AG09309 (cell line): ENCODE measurements around the gene PLCB2.

ENCODE experiments used
- DNase-seq: peaks from one replicate; pipeline ENCODE4 v3.0.0-alpha.2; 2010; ENCODE audit warnings: low read depth
- H3K4me3 ChIP-seq: 2 replicates; pipeline ENCODE4 v1.5.1; 2011; ENCODE audit warnings: mild to moderate bottlenecking, low read depth, low read length, moderate library complexity; ENCODE audit not compliant: control insufficient read depth
- TF ChIP-seq, protein P1 (sequence below): IDR thresholded peaks from 2 replicates; pipeline ENCODE4 v1.5.1; 2011; ENCODE audit warnings: mild to moderate bottlenecking, low read depth, low read length, inconsistent platforms; ENCODE audit not compliant: insufficient read depth, control insufficient read depth; ENCODE audit errors: missing control alignments

PLCB2 gene

DNA sequence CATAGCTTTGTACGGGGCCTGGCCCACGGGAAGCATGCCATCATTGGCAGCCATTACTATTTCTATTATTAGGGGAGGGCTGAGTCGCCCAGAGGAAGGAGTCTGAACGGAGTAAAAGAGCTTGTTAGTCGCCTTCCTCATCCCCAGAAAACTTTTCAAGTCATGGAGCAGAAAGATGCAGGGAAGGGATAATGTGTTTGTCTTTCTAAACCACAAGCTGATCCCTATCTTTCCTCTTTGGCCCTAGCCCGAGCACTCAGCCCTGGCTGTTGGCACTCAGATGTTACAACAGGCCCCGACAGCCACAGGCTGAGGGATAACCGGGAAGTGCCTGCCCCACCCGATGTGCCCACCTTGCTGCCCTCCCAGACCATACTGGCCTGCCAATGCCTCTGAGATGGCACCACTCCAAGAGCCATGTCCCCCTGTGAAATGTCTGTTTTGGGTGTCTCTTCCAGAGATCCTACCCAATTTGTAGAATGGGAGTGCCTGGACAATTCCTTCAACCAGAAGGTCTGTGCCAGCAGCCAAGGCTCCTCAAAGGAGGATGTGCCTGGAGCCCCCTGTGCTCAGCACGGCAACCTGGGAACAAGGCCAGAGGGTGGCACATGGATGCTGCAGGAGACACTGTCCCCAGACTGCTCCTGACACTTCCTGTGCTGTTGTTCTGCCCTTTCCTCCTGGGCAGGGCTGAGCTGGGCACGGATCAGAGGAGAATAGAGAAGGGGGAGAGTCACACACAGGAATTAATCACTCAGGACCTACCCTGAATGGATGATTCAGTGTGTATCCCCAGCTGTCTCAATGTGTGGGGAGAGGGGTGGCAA, 58.0 kb downstream of the PLCB2 start:
- DNase-seq, result no peak
- no peak overlapping the region for H3K4me3 ChIP-seq
- TF ChIP-seq, protein P1, sequence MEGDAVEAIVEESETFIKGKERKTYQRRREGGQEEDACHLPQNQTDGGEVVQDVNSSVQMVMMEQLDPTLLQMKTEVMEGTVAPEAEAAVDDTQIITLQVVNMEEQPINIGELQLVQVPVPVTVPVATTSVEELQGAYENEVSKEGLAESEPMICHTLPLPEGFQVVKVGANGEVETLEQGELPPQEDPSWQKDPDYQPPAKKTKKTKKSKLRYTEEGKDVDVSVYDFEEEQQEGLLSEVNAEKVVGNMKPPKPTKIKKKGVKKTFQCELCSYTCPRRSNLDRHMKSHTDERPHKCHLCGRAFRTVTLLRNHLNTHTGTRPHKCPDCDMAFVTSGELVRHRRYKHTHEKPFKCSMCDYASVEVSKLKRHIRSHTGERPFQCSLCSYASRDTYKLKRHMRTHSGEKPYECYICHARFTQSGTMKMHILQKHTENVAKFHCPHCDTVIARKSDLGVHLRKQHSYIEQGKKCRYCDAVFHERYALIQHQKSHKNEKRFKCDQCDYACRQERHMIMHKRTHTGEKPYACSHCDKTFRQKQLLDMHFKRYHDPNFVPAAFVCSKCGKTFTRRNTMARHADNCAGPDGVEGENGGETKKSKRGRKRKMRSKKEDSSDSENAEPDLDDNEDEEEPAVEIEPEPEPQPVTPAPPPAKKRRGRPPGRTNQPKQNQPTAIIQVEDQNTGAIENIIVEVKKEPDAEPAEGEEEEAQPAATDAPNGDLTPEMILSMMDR, result no peak

- no peak for DNase-seq
- TF ChIP-seq, protein P1, result no peak
- no peak overlapping the region for H3K4me3 ChIP-seq
These were observed 59.5 kb downstream of the PLCB2 start for GRCh38 chr15:40248006-40248783.

DNA sequence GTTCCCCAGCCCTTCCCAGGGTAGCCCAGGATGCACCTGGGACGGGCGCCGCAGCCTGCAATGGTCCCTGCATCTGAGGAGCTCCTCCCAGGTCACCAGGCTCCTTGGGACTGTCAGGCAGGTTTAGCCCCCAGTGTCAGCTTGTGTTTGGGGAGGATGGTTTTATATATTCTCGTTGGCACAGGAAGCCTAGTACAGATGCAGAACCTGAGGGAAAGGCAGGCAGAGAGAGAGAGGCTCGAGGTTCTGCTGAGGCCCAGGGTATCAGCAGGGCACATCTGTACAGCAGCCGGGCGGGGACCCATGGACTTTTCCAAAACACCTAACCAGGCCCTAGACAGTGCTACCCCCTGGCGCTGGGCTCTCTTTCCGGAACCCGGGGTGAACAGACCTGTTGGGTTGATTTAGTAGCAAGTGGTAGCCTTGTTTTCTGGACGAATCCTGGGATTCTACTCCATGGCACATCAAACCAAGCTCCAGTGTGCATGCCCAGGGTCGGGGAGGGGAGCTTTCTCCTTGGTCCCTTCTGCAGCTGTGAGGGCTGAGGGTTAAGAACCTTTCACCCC, 60.2 kb downstream of the PLCB2 start:
- TF ChIP-seq, protein P1, result no peak
- DNase-seq, result no peak
- H3K4me3 ChIP-seq, result no peak overlapping the region

DNA sequence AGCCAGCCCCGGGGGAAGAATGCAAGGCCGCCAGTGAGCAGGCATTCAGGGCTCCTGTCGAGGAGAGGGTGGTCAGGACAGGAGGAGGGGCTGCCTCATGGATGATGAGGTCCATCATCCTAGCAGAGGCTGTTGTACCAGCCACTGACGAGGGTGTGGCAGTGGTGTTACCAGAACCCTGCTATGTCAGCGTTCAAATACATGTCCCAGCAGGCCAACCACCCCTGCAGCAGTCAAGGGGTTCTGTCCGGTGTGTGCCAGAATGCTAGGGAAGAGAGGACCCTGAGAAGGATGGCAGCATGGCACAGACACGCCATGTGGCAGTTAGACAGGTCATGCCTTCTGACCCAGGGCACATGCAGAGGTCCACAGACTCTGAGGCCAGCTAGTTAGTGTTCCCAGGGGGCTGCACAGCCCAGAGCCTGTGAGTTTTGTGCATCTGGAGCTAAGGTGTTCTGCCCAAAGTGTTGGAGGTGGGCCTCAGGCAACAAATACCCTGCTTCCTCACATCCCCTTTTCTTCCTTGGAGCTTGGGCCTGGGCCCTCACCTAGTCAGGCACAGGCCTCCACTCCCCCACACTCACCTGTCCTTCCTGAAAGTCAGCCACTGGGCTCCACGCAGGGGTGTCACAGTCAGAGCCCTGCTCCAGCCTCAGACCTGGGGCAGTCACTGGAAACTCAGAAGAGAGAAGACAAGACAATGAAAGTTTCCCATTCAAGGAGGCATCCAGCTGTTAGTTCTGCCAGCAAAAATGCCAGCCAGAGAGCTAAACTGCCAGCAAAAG, 61.0 kb downstream of the PLCB2 start:
- DNase-seq, result no peak
- H3K4me3 ChIP-seq, result no peak overlapping the region
- TF ChIP-seq, protein P1, result no peak

- no peak for DNase-seq
- no peak overlapping the region for H3K4me3 ChIP-seq
- TF ChIP-seq, protein P1, result no peak
These were observed 61.9 kb downstream of the PLCB2 start for GRCh38 chr15:40245666-40246450.
